Lower leg skin (tissue), 4 donors: ENCODE data around the gene ZNF610. TPM values are rescaled to one million over a fixed set of nuclear protein-coding genes. Genes with fewer than 3 reads are reported as not detected.
"Not testable (repeated sequence)": the region's sequence is repeated elsewhere in the genome, so short reads cannot be mapped to it uniquely, and the experiment has no call there.

Experiments
- DNase-seq, 2 donors: peaks; one replicate each; pipeline ENCODE4 v3.0.0-alpha.2; 2019; ENCODE audit warnings: low spot score in 2 of 2
- H3K4me3 ChIP-seq: fragments of 200-600 bp; sonication (generic); 2 replicates; pipeline ENCODE4 v1.5.1; 2017; ENCODE audit warnings: mild to moderate bottlenecking, low read depth; ENCODE audit not compliant: poor library complexity, severe bottlenecking
- CTCF ChIP-seq, 3 donors: fragments of 450-650 bp; IDR thresholded peaks; one replicate each; pipeline ENCODE4 v1.5.1; 2016; ENCODE audit warnings: antibody characterized with exemption in 3 of 3, mild to moderate bottlenecking in 3 of 3, moderate library complexity in 2 of 3
- POLR2A ChIP-seq, 2 donors: fragments of 450-650 bp; IDR thresholded peaks; one replicate each; pipeline ENCODE4 v1.6.1; 2016 to 2017; ENCODE audit warnings: antibody characterized with exemption in 2 of 2, mild to moderate bottlenecking in 1 of 2, moderate library complexity in 1 of 2
- WGBS, 2 donors: methylation state at CpG; one replicate each; pipeline ENCODE4 v1.1.5; 2018; 5-methylcytosine and 5-hydroxymethylcytosine counted together
- intact Hi-C: fragments of 100-400 bp; cut with DNase I; formaldehyde crosslinking; loops from one replicate; pipeline ENCODE4 v1.15.0; 2023; ENCODE audit warnings: low total_unique reads
- total RNA-seq, 4 donors: library from RNA; depleted of rRNA; stranded (reverse); fragments of >200 nt; gene quantifications; one replicate each; pipeline ENCODE4 v1.1.0, GENCODE V29; 2016

The ZNF610 gene
- total RNA-seq, 4 donors from 2014 or later: 0.67 to 1.3 (median 0.87) TPM

- H3K4me3 ChIP-seq: peak overlapping the region; percentile 46
- DNase-seq: no peak
- WGBS, 2 donors: 4 to 7% methylated on average over 9 of the region's 9 CpGs
- intact Hi-C loops: no loop called here
- TF ChIP-seq CTCF (IDR thresholded peaks at IDR 0.05) (no peak), POLR2A (IDR thresholded peaks at IDR 0.05) (no peak)
Measured at GRCh38 chr19:52336791-52337381, 843 bp downstream of the ZNF610 start.

DNA sequence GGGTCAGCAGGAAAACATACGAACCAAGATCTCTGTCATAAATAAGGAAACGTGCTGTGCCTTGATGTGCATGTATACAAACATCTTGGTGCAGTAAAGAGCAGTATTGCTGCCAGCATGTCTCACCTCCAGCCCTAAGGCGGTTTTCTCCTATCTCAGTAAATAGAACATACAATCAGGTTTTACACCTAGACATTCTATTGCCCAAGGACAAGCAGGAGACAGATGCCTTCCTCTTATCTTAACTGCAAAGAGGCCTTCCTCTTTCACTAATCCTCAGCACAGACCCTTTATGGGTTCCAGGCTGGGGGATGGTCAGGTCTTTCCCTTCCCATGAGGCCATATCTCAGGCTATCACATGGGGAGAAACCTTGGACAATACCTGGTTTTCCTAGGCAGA is 3.0 kb downstream of the ZNF610 start:
- H3K4me3 ChIP-seq, intact Hi-C loops: not testable (repeated sequence)
- WGBS, 2 donors: 62 to 78% methylated on average over 3 of the region's 3 CpGs

GRCh38 chr19:52343548-52343947 is 7.5 kb downstream of the ZNF610 start:
- no peak for DNase-seq
- intact Hi-C loops: no loop called here
- TF ChIP-seq POLR2A (IDR thresholded peaks at IDR 0.05) (no peak), CTCF (IDR thresholded peaks at IDR 0.05) (no peak)
- 21 to 23% methylated on average over 8 of the region's 8 CpGs for WGBS, 2 donors
- H3K4me3 ChIP-seq: no peak overlapping the region

More for the DNA sequence above, 3.0 kb downstream of the ZNF610 start:
- not testable (repeated sequence) for DNase-seq

GRCh38 chr19:52345162-52345561 is 9.1 kb downstream of the ZNF610 start:
- TF ChIP-seq POLR2A (IDR thresholded peaks at IDR 0.05): no peak
- TF ChIP-seq CTCF (IDR thresholded peaks at IDR 0.05): no peak
- intact Hi-C loops: no loop called here
- WGBS, 2 donors: 87 to 90% methylated on average over 6 of the region's 6 CpGs
- no peak for DNase-seq
- H3K4me3 ChIP-seq: no peak overlapping the region

- no peak for DNase-seq
- H3K4me3 ChIP-seq: no peak overlapping the region
- 67 to 71% methylated on average over 9 of the region's 9 CpGs for WGBS, 2 donors
- TF ChIP-seq POLR2A (IDR thresholded peaks at IDR 0.05): no peak
- no peak for TF ChIP-seq CTCF (IDR thresholded peaks at IDR 0.05)
- intact Hi-C loops: no loop called here
Measured at GRCh38 chr19:52351512-52351911, 15.5 kb downstream of the ZNF610 start.

- TF ChIP-seq CTCF (IDR thresholded peaks at IDR 0.05) (no peak), POLR2A (IDR thresholded peaks at IDR 0.05) (no peak)
- 96 to 97% methylated on average over 8 of the region's 8 CpGs for WGBS, 2 donors
- DNase-seq: no peak
- H3K4me3 ChIP-seq: no peak overlapping the region
- intact Hi-C loops: no loop called here
Measured at GRCh38 chr19:52366414-52366824, 30.4 kb downstream of the ZNF610 start.
